Omental fat pad (tissue), 4 donors: ENCODE results near the gene HDAC5. TPM values are rescaled to one million over a fixed set of nuclear protein-coding genes. Genes with fewer than 3 reads are reported as not detected.

Experiments
- ATAC-seq: fragments of 150-250 bp; one replicate; pipeline ENCODE4 v1.9.1; 2016; ENCODE audit warnings: mild to moderate bottlenecking, moderate library complexity; ENCODE audit not compliant: low FRiP score
- DNase-seq: peaks from one replicate; pipeline ENCODE4 v3.0.0-alpha.2; 2019; ENCODE audit warnings: low spot score
- total RNA-seq, 4 donors: library from RNA; depleted of rRNA; stranded (reverse); fragments of >200 nt; gene quantifications; one replicate each; pipeline ENCODE4 v1.1.0, GENCODE V29; 2016
- TF ChIP-seq, protein P1 (sequence below), 3 donors: fragments of 450-650 bp; IDR thresholded peaks; one replicate each; pipeline ENCODE4 v1.5.1; 2016 to 2017; ENCODE audit warnings: antibody characterized with exemption in 3 of 3, mild to moderate bottlenecking in 3 of 3, moderate library complexity in 2 of 3

HDAC5 gene
- total RNA-seq, 4 donors from 2014 or later, result 52.5 to 91.9 (median 62.4) TPM

DNA sequence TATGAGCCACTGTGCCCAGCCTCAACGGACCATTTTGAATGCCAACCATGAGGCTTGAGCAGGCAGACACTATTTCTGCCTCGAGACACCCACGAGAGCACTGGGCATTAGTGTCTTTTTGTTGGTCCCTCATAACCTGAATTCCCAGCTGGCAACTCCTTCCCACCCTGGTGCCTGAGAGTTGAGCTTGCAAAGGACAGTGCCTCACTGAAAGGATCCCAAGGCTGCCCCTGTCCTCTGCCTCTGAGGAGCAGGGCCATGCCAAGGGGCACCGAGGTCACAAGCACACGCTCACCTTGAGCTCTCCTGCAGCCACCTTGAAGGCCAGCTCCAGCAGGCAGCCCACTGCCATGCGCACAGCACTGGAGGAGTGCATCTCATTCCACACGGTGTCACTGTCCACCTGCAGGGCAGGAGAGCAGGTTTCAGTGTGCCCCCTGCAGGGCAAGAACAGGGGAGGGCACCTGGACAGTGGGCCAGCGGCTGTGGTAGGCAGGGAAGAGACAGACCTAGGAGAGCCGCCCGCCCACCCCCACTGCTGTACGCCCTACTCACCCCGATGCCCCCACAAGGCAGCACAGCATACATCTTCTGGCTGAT lies 40.1 kb downstream of the HDAC5 start:
- DNase-seq, result no peak
- TF ChIP-seq, protein P1, sequence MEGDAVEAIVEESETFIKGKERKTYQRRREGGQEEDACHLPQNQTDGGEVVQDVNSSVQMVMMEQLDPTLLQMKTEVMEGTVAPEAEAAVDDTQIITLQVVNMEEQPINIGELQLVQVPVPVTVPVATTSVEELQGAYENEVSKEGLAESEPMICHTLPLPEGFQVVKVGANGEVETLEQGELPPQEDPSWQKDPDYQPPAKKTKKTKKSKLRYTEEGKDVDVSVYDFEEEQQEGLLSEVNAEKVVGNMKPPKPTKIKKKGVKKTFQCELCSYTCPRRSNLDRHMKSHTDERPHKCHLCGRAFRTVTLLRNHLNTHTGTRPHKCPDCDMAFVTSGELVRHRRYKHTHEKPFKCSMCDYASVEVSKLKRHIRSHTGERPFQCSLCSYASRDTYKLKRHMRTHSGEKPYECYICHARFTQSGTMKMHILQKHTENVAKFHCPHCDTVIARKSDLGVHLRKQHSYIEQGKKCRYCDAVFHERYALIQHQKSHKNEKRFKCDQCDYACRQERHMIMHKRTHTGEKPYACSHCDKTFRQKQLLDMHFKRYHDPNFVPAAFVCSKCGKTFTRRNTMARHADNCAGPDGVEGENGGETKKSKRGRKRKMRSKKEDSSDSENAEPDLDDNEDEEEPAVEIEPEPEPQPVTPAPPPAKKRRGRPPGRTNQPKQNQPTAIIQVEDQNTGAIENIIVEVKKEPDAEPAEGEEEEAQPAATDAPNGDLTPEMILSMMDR (IDR thresholded peaks at IDR 0.05), result no peak
- no peak for ATAC-seq

DNA sequence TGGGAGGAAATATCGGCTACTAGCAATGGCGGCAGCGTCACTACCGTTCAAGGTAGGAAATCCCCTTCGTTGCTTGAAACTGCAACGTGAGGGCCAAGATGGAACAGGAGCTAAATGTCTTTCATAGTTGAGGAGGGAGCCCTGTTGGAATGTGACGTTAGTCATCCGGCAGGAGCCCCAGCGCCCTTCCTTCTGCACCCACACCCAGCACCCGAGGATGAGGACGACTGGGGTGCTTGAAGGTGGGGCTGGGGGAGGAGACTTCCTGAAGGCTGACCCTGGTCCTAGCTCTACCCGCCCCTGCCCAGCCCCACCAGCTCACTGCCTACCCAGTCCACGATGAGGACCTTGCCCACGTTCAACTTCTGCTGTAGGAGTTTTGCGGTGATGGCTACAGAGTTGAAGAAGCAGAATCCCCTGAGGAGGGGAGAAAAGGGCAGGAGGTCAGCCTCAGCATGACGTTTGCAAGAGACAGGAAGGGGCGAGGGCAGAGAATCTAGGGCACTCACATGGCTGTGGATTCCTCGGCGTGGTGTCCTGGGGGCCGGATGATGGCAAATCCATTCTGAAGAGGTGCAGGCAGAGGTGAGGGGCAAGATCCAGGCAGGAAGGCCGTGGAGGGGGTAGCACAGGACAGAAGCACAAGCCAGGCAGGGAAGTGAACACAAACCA lies 41.0 kb downstream of the HDAC5 start:
- ATAC-seq (no peak), DNase-seq (no peak)
- TF ChIP-seq, protein P1 (IDR thresholded peaks at IDR 0.05), result no peak

DNA sequence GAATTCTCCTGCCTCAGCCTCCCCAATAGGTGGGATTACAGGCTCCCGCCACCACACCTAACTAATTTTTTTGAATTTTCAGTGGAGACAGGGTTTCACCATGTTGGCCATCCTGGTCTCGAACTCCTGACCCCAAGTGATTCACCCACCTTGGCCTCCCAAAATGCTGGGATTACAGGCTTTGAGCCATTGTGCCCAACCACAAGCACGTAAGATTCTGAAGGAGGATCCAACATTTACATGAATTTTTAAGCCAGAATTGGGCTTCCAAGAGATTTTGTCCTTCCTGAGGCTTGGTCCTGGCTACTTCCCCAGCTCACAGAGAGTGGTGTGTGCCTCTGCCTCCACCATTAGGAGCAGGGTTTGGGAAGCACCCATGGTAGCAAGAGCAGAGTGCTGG lies 41.8 kb downstream of the HDAC5 start:
- no peak for ATAC-seq
- TF ChIP-seq, protein P1 (IDR thresholded peaks at IDR 0.05), result no peak
- DNase-seq, result no peak

DNA sequence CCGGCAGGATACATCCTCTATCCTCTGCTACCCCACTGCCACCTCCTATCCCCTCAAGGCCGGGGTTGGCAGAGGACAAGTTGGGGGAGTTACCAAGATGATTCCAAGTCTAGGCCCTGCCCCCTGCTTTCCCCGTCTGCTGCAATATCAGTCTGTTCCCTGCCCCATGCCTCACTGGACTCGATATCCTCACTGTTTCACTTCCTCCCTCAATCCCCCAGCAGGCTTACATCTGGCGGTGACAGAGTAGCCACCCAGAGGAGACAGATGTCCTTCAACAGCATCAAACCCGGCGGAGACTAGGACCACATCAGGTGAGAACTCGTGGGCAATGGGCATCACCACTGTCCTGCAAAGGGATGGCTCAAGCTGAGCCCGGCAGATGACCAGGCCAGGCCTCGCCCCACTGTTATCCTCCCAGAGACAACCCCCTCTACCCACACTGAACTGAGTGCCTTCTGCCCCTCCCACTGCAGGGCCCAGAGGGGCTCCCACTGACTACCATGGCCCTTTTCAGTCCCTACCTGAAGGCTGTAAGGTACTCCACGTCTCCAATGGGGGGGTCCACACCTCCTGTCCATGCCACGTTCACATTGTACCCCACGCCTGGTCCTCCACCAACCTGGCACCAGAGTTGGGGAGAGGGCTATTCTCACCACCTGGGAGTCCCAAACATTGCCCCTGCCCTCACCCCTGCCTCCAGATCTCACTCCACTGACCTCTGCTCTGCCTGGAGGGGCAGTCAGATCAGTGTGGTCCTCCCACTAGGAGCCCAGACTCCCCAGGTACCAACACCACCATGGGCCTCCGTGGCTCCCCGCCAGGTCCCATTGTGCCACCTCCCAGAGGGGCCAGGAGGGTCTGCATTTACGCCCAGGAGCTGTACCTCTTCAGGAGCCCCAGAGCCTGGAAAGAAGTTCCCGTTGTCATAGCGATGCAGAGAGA lies 43.3 kb downstream of the HDAC5 start:
- ATAC-seq (no peak), DNase-seq (no peak)
- TF ChIP-seq, protein P1 (IDR thresholded peaks at IDR 0.05), result no peak

DNA sequence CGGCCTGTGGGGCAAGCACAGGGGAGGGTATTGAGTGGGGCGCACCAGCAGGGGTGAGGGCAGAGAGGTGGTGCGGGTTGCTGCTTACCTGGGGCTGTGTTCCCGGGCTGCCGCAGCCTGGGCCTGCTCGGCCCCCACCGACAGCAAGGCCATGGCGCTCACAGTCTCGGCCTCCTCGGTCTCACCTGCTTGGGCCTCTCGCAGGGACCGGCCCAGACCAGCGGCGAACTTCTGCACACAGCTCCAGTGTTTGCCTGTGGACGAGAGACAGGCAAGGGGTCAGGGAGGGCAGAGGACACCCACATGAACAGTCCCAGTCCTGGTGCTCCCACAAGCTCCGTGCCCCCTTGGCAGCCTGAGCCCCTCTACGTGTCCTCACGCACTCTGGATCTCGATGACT lies 45.0 kb downstream of the HDAC5 start:
- TF ChIP-seq, protein P1 (IDR thresholded peaks at IDR 0.05), result no peak
- no peak for ATAC-seq
- DNase-seq, result no peak

DNA sequence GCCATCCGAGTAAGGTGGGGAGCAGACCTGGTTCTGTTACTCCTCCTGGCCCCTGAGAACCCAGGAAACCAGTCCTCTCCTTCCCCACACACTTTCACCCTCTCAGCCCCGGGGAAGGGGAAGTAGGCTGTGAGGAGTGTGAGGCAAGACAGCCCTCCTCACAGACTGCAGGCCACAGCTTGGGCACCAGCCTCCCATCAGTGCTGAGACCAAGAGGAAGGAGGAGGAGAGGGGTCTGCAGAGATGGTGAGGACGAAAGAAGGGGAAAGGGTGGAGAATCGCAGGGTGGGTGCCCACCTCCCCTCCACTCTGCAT lies 45.9 kb downstream of the HDAC5 start:
- no peak for ATAC-seq
- DNase-seq, result no peak
- TF ChIP-seq, protein P1 (IDR thresholded peaks at IDR 0.05), result no peak
